GM18498 (cell line): ENCODE data around the gene SLC4A2.

Experiments
- ATAC-seq: cut with Tn5 transposase; IDR thresholded peaks from one replicate; pipeline ENCODE4 v1.9.1; 2021; ENCODE audit warnings: mild to moderate bottlenecking, moderate library complexity; ENCODE audit not compliant: unreplicated experiment

The SLC4A2 gene

GRCh38 chr7:151062399-151063211 is 3.2 kb downstream of the SLC4A2 start:
- no peak for ATAC-seq

DNA sequence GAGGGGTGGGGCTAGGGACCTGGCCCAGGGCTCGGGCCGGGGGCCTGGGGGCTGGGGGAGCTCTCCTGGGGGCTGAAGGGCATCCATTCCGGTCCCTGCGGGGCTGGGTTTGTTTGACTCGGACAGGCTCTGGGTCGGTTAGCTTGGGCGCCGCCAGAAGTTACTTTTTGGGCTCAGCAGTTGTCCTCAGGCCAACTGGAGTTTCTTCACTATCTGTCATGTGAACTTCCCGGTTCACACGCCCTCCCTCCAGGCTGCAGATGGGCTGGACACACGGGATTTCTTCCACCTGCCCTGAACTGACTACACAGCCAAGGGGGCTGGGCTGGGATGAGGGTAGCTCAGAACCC is 3.8 kb downstream of the SLC4A2 start:
- no peak for ATAC-seq

DNA sequence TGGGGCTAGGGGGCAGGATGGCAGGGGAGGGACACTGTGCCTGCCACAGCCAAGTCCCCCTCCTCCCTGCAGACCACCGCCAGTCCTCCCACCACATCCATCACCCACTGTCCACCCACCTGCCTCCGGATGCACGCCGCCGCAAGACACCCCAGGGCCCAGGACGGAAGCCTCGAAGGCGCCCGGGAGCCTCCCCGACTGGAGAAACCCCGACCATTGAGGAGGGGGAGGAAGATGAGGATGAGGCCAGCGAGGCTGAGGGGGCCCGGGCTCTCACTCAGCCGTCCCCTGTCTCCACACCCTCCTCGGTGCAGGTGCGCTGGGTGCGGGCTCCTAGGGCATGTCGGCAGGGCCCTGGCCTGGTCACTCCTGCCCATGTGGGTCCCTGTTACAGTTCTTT is 5.1 kb downstream of the SLC4A2 start:
- no peak for ATAC-seq

GRCh38 chr7:151064993-151065392 is 5.6 kb downstream of the SLC4A2 start:
- no peak for ATAC-seq

- ATAC-seq, result no peak
Observed at GRCh38 chr7:151065516-151065915, 6.1 kb downstream of the SLC4A2 start.

GRCh38 chr7:151066273-151066974 is 7.0 kb downstream of the SLC4A2 start:
- ATAC-seq, result no peak

DNA sequence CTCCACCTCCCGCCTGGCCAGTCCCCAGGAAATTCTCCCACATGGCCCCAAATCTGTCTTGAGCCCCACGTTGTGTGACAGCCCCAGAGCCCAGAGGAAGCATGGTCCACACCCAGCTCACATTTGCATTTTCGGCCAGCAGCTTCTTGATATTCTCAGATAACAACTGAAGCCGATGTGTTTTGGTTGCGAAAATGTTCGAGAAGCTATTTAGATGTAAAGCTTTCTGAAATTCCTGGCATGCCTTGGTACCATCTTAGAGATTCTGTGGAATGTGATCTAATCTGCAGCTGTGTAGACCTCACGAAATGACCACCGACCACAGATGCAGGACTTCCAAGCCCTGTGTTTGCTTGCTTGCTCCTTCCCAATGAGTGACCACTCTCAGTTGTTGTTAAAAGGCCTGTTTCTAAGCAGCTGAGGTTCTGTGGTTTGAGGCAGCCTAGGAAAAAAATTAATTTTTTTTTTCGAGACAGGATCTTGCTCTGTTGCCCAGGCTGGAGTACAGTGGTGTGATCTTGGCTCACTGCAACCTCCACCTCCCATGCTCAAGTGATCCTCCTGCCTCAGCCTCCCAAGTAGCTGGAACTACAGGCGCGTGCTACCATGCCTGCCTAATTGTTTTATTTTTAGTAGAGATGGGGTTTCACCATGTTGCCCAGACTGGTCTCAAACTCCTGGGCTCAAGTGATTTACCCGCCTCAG is 8.8 kb downstream of the SLC4A2 start:
- ATAC-seq, result no peak

GRCh38 chr7:151069841-151070573 is 10.6 kb downstream of the SLC4A2 start:
- ATAC-seq, result no peak

DNA sequence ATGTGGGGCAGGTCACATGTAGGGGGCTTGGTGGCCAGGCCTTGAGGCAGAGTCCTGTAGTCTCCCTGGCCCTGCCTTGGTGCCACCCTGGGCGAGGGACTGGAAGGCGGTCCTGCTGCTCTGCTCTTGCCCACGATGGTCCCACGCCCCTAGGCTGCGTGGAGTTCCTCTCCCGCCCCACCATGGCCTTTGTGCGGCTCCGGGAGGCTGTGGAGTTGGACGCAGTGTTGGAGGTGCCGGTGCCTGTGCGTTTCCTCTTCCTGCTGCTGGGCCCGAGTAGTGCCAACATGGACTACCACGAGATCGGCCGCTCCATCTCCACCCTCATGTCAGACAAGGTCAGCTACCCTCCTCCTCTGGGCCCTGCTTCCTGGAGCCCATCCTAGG is 11.2 kb downstream of the SLC4A2 start:
- no peak for ATAC-seq

DNA sequence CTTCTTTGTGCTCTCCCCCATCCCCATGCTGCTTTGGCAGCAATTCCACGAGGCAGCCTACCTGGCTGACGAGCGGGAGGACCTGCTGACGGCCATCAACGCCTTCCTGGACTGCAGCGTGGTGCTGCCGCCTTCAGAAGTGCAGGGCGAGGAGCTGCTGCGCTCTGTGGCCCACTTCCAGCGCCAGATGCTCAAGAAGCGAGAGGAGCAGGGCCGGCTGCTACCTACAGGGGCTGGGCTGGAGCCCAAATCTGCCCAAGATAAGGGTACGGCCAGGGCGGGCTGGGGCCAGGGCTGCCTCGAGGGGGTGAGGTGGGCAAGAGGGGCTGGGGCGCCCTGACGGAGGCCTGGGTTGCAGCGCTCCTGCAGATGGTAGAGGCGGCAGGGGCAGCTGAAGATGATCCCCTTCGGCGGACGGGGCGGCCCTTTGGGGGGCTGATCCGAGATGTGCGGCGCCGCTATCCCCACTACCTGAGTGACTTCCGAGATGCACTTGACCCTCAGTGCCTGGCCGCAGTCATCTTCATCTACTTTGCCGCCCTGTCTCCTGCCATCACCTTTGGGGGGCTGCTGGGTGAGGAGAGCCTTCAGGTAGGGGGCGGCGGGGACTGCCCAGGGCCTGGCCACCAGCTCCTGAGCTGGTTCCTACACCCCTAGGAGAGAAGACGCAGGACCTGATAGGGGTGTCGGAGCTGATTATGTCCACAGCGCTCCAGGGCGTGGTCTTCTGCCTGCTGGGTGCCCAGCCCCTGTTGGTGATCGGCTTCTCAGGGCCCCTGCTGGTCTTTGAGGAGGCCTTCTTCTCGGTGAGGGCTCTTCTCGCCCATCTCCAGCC is 11.9 kb downstream of the SLC4A2 start:
- no peak for ATAC-seq

- no peak for ATAC-seq
Observed at GRCh38 chr7:151073990-151074389, 14.6 kb downstream of the SLC4A2 start.

GRCh38 chr7:151074817-151075661 is 15.7 kb downstream of the SLC4A2 start:
- no peak for ATAC-seq

DNA sequence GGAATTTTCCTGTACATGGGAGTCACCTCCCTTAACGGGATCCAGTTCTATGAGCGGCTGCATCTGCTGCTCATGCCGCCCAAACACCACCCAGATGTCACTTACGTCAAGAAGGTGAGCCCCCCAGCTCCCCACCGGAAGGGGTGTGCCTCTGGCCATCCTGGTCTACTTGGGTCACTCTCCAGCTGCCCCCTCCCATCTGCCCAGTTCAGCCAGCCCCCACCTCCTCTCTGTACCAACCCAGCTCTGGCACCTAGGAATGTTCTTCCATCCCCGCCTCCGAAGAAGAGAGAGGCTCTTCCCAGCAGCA is 16.2 kb downstream of the SLC4A2 start:
- no peak for ATAC-seq

DNA sequence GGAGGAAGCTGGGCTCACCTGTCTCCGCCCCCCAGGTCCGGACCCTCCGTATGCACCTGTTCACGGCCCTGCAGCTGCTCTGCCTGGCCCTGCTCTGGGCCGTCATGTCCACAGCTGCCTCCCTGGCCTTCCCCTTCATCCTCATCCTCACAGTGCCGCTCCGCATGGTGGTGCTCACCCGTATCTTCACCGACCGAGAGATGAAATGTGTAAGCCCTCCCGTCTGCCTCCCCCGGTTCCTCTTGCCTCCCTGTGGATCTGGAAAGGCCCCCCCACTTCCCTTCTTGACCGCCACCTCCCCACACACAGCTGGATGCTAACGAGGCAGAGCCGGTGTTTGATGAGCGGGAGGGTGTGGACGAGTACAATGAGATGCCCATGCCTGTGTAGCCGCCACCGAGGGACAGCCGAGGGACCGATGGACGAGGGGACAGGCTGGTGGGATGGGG is 16.6 kb downstream of the SLC4A2 start:
- ATAC-seq, result no peak

DNA sequence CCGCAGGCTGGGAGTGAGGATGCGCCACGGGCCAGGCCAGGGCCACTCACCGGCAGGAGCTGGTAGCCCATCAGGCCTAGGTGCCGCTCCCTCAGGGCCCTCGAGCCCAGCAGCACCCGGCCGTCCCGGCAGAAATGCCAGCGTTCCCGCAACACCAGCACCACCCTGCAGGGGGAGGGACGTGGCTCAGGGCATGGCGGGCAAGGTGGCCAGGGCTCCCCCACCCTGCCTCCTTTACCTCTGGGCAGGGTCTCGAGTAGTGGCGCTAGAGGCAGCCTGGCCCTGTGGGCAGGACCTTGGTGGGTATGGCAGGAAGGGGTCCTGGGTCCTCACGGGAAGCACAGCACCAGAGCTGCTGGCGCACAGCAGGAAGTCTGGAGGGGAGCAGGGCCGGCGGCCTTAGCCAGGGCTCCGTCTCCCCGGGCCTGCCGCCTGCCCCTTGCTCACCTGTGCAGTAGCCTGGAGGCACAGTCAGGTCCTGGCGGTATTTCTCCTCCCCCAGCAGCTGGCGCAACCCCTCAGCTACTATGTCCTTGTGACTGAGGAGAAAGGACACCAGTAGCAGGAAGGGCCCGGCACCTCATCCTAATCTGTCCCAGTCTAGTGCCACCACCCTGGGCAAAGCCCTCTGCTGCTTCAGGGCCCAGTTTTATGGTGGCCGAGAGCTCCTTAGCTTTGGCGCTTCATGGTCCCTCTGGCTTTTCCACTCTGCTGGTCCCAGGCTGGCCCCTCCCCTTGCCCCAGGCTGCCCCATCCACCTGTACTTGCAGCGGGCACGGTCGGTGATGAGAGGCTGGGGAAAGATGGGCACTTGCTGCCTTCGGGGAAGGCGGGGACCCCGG is 17.7 kb downstream of the SLC4A2 start:
- no peak for ATAC-seq

DNA sequence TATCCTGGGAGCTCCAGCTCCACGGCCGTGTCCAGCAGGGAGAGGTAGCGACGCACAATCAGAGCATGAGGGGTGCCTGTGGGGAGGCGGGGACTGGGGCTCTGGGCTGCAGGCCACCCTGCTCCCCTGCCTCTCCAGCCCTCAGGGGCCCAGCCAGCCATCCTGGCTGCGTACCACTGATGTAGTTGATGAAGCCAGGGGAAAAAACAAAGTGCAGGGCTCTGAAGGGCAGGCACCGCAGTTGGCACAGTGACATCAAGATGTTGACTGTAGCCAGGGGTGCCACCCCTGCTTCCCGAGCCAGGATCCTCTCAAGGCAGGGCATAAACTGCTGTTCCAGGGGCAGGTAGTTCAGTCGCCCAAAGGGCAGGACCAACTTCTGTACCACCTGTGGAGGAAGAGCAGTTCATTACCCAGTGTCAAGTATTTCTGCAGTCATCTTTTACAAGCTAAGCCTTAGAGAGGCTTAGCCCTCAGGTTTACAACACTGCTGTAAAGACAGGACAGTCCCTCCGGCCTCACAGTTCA is 18.4 kb downstream of the SLC4A2 start:
- no peak for ATAC-seq

DNA sequence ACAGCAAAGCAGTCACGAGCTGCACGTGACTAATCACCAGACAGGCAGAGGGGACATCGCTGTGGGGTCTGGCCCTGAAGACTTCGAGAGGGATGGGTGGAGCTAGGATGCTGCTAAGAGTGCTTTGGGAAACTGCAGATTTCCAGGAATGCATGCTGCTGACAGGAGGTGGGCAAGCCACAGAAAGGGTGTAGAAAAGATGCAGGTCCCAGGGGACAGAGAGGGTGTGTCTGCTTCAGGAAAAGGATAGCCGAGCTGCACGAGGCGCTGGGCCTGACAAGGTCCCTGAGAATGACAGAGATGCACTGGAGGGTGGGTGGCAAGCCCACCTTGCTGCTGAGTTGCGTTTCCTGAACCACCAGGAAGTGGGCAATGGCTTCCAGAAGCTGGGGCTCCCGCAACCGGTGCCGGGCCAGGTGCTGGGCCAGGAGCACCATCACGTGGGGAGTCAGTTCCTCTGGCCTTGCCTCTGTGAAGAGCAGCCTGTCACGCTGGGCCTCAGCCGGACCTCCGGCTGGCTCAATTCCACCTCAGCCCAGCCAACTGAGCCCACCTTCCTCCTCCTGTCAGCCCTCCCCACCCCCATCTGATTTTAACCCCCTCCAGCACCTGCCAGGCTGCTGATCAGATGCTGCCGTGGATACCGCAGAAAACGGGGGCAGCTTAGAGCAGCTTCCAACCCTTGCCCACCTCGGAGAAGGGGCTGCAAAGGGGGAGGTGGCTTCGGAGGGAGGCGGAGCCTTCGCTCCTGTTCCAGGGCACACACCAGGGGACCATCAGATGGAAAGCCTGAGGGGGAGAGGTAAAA is 19.0 kb downstream of the SLC4A2 start:
- no peak for ATAC-seq
